H1 (cell line): ENCODE results near the gene R3HCC1L. TPM values are rescaled to one million over a fixed set of nuclear protein-coding genes. Genes with fewer than 3 reads are reported as not detected.
A peak's percentile ranks its signal among the peaks of the same experiment; 100 is the strongest.

ENCODE experiments used
- CTCF ChIA-PET: fragments of 300-600 bp; sonication (Branson Sonifier 250); formaldehyde crosslinking; loops from one replicate; lab custom pipeline; 2021; ENCODE audit not compliant: partially characterized antibody; lab: Charles Lee
- POLR2A ChIA-PET: fragments of 300-600 bp; sonication (Branson Sonifier 250); formaldehyde crosslinking; loops from one replicate; lab custom pipeline; 2021; ENCODE audit warnings: inconsistent platforms; ENCODE audit not compliant: partially characterized antibody; lab: Charles Lee
- DNase-seq, 2 experiments: peaks; one replicate each; pipeline versions ENCODE4 v3.0.0 to v3.0.0-alpha.2; 2010 to 2022; ENCODE audit warnings: low spot score in 2 of 2, low read depth in 1 of 2, mixed read lengths in 1 of 2
- FAIRE-seq: peaks from 2 replicates; lab custom pipeline; 2011; peaks lifted over from hg19 to GRCh38; lab: Jason Lieb, UNC
- H2AFZ ChIP-seq: 2 replicates; pipeline ENCODE4 v1.8.1; 2012; ENCODE audit warnings: low read length, inconsistent platforms
- H2AK5ac ChIP-seq: 2 replicates; pipeline ENCODE4 v1.6.1; 2013; ENCODE audit warnings: low read depth, low read length
- H2BK120ac ChIP-seq: replicated peaks from 2 replicates; pipeline ENCODE3; 2013; ENCODE audit warnings: low read depth, low read length, inconsistent platforms
- H2BK12ac ChIP-seq: 2 replicates; pipeline ENCODE4 v1.6.1; 2013; ENCODE audit warnings: low read depth, low read length
- H2BK15ac ChIP-seq: 2 replicates; pipeline ENCODE4 v1.6.1; 2013; ENCODE audit warnings: low read length
- H2BK20ac ChIP-seq: 2 replicates; pipeline ENCODE4 v1.6.1; 2013; ENCODE audit warnings: low read length
- H2BK5ac ChIP-seq: 2 replicates; pipeline ENCODE4 v1.6.1; 2013; ENCODE audit warnings: low read depth, low read length
- H3K14ac ChIP-seq: 2 replicates; pipeline ENCODE4 v1.6.1; 2013; ENCODE audit warnings: inconsistent platforms; ENCODE audit not compliant: insufficient read length
- H3K18ac ChIP-seq: 2 replicates; pipeline ENCODE4 v1.6.1; 2013; ENCODE audit warnings: low read length; ENCODE audit errors: extremely low read depth
- H3K23ac ChIP-seq: 2 replicates; pipeline ENCODE4 v1.6.1; 2013; ENCODE audit warnings: inconsistent platforms; ENCODE audit not compliant: insufficient read length
- H3K23me2 ChIP-seq: 2 replicates; pipeline ENCODE4 v1.6.1; 2013; ENCODE audit warnings: low read depth, low read length
- H3K27ac ChIP-seq: 2 replicates; pipeline ENCODE4 v1.6.1; 2011; ENCODE audit warnings: low read depth, low read length, inconsistent platforms
- H3K27me3 ChIP-seq, 4 experiments: replicated peaks in 1 of 4; 1 replicate in 1 of 4; 2 replicates in 3 of 4; pipeline versions ENCODE4 v1.6.1 to v1.8.1; 2011 to 2013; ENCODE audit warnings: low read length in 3 of 4, mild to moderate bottlenecking in 3 of 4, inconsistent platforms in 2 of 4, mixed read lengths in 2 of 4, moderate library complexity in 1 of 4; ENCODE audit not compliant: control insufficient read depth in 3 of 4, insufficient read depth in 3 of 4; ENCODE audit errors: extremely low read depth in 1 of 4
- H3K36me3 ChIP-seq, 4 experiments: 2 replicates each; pipeline versions ENCODE4 v1.6.1 to v1.8.1; 2011 to 2013; ENCODE audit warnings: mild to moderate bottlenecking in 4 of 4, low read length in 3 of 4, moderate library complexity in 2 of 4, control low read depth in 1 of 4, inconsistent platforms in 1 of 4; ENCODE audit not compliant: insufficient read depth in 4 of 4, control insufficient read depth in 2 of 4
- H3K4ac ChIP-seq: replicated peaks from 2 replicates; pipeline ENCODE3; 2013; ENCODE audit warnings: low read length, low read depth, mixed read lengths, inconsistent platforms; ENCODE audit not compliant: insufficient read length
- H3K4me1 ChIP-seq, 4 experiments: replicated peaks in 1 of 4; 1 replicate in 1 of 4; 2 replicates in 3 of 4; pipeline versions ENCODE4 v1.6.1 to v1.8.1; 2011 to 2013; ENCODE audit warnings: low read length in 3 of 4, inconsistent platforms in 2 of 4, mixed read lengths in 1 of 4; ENCODE audit not compliant: insufficient read depth in 4 of 4, control insufficient read depth in 3 of 4
- H3K4me2 ChIP-seq, 2 experiments: 2 replicates each; pipeline versions ENCODE4 v1.6.1 to v1.8.1; 2011 to 2013; ENCODE audit warnings: low read depth in 2 of 2, low read length in 2 of 2, control low read depth in 1 of 2, inconsistent platforms in 1 of 2, mild to moderate bottlenecking in 1 of 2; ENCODE audit not compliant: insufficient read depth in 1 of 2
- H3K4me3 ChIP-seq, 4 experiments: fragments of 200-600, 300-600 bp in 1 of 4; sonication (generic), shearing (Covaris generic), sonication (Bioruptor Twin) in 1 of 4; 2 replicates each; pipeline versions ENCODE4 v1.5.1 to v1.8.1; 2011 to 2016; ENCODE audit warnings: low read length in 4 of 4, low read depth in 3 of 4, control low read depth in 2 of 4, inconsistent platforms in 2 of 4, mild to moderate bottlenecking in 2 of 4, mixed read lengths in 1 of 4, moderate library complexity in 1 of 4; ENCODE audit not compliant: insufficient read depth in 2 of 4; ENCODE audit errors: extremely low read depth in 1 of 4
- H3K56ac ChIP-seq: replicated peaks from 2 replicates; pipeline ENCODE3; 2013; ENCODE audit warnings: low read depth, mild to moderate bottlenecking, mixed read lengths, low read length, inconsistent platforms; ENCODE audit not compliant: insufficient read length
- H3K79me1 ChIP-seq: 2 replicates; pipeline ENCODE4 v1.6.1; 2013; ENCODE audit warnings: low read depth, low read length, control low read depth
- H3K79me2 ChIP-seq, 2 experiments: 2 replicates each; pipeline versions ENCODE4 v1.6.1 to v1.8.1; 2012 to 2013; ENCODE audit warnings: low read length in 2 of 2, mild to moderate bottlenecking in 2 of 2, inconsistent platforms in 1 of 2; ENCODE audit not compliant: insufficient read depth in 2 of 2, control insufficient read depth in 1 of 2
- H3K9ac ChIP-seq, 4 experiments: replicated peaks in 1 of 4; 1 replicate in 1 of 4; 2 replicates in 3 of 4; pipeline versions ENCODE4 v1.6.1 to v1.8.1; 2011 to 2013; ENCODE audit warnings: low read depth in 3 of 4, low read length in 3 of 4, control low read depth in 2 of 4, mild to moderate bottlenecking in 2 of 4, moderate library complexity in 2 of 4, inconsistent platforms in 1 of 4; ENCODE audit errors: extremely low read depth in 1 of 4
- H3K9me3 ChIP-seq, 2 experiments: 2 replicates each; pipeline versions ENCODE4 v1.6.1 to v1.8.1; 2012 to 2013; ENCODE audit warnings: mild to moderate bottlenecking in 2 of 2, moderate library complexity in 2 of 2, control low read depth in 1 of 2, inconsistent platforms in 1 of 2, low read depth in 1 of 2, low read length in 1 of 2, mixed read lengths in 1 of 2; ENCODE audit not compliant: insufficient read depth in 2 of 2
- H4K20me1 ChIP-seq, 2 experiments: replicated peaks in 1 of 2; 2 replicates each; pipeline versions ENCODE3 to v1.8.1; 2011 to 2013; ENCODE audit warnings: inconsistent platforms in 2 of 2, low read length in 2 of 2, mild to moderate bottlenecking in 1 of 2; ENCODE audit not compliant: insufficient read depth in 2 of 2, control insufficient read depth in 1 of 2
- H4K5ac ChIP-seq: 2 replicates; pipeline ENCODE4 v1.6.1; 2013; ENCODE audit warnings: low read length, low read depth, mixed read lengths, inconsistent platforms; ENCODE audit not compliant: insufficient read length
- H4K8ac ChIP-seq: 2 replicates; pipeline ENCODE4 v1.8.0; 2013; ENCODE audit warnings: mild to moderate bottlenecking, moderate library complexity, low read length, inconsistent platforms; ENCODE audit not compliant: insufficient read depth; ENCODE audit errors: extremely low read depth
- H4K91ac ChIP-seq: replicated peaks from 2 replicates; pipeline ENCODE3; 2013; ENCODE audit warnings: low read length, mixed read lengths, inconsistent platforms; ENCODE audit not compliant: insufficient read length
- CBX5 ChIP-seq: fragments of 300-800, 300-1000 bp; sonication (generic); IDR thresholded peaks from 2 replicates; pipeline ENCODE4 v1.7.1; 2016; ENCODE audit warnings: antibody characterized with exemption, low read length, low read depth
- CTBP2 ChIP-seq: IDR thresholded peaks from 2 replicates; pipeline ENCODE4 v1.7.0; 2011; ENCODE audit warnings: borderline replicate concordance, mild to moderate bottlenecking, moderate library complexity, mixed read lengths, low read length; ENCODE audit not compliant: insufficient read depth, insufficient read length
- E2F6 ChIP-seq: IDR thresholded peaks from 2 replicates; pipeline ENCODE4 v1.6.1; 2012; ENCODE audit warnings: inconsistent platforms
- EGR1 ChIP-seq: IDR thresholded peaks from 2 replicates; pipeline ENCODE4 v1.6.1; 2011; ENCODE audit warnings: low read depth, low read length, borderline replicate concordance
- JUND ChIP-seq: IDR thresholded peaks from 2 replicates; pipeline ENCODE4 v1.6.1; 2011; ENCODE audit warnings: mild to moderate bottlenecking, improper control_type of control experiment, low read length
- KDM1A ChIP-seq: fragments of 200-600, 300-600 bp; sonication (generic); IDR thresholded peaks from 2 replicates; pipeline ENCODE4 v1.7.1; 2016; ENCODE audit warnings: mild to moderate bottlenecking, low read length, borderline replicate concordance
- KDM4A ChIP-seq: IDR thresholded peaks from one replicate; pipeline ENCODE4 v1.7.1; 2012; ENCODE audit warnings: low read depth, mild to moderate bottlenecking, moderate library complexity, low read length, inconsistent platforms; ENCODE audit not compliant: severe bottlenecking
- KDM5A ChIP-seq: fragments of 200-600 bp; IDR thresholded peaks from 2 replicates; pipeline ENCODE4 v1.7.1; 2012; ENCODE audit warnings: mild to moderate bottlenecking, low read length, inconsistent platforms, mixed read lengths
- MAFK ChIP-seq: IDR thresholded peaks from 2 replicates; pipeline ENCODE4 v1.6.1; 2012; ENCODE audit warnings: low read depth, mild to moderate bottlenecking, improper control_type of control experiment, low read length
- NANOG ChIP-seq: IDR thresholded peaks from 2 replicates; pipeline ENCODE4 v1.6.1; 2011; ENCODE audit warnings: low read length, low read depth, mild to moderate bottlenecking, inconsistent platforms; ENCODE audit not compliant: insufficient read depth, poor library complexity, severe bottlenecking
- POU5F1 ChIP-seq: IDR thresholded peaks from 2 replicates; pipeline ENCODE4 v1.6.1; 2011; ENCODE audit warnings: low read depth, mild to moderate bottlenecking, low read length, moderate library complexity
- SP1 ChIP-seq: IDR thresholded peaks from 2 replicates; pipeline ENCODE4 v1.6.1; 2011; ENCODE audit warnings: low read depth, low read length
- TAF1 ChIP-seq: IDR thresholded peaks from 2 replicates; pipeline ENCODE4 v1.6.1; 2011; ENCODE audit warnings: mild to moderate bottlenecking, low read depth, low read length
- ZNF274 ChIP-seq: IDR thresholded peaks from 2 replicates; pipeline ENCODE4 v1.7.0; 2012; ENCODE audit warnings: low read length, borderline replicate concordance; ENCODE audit errors: extremely low read depth
- WGBS, 2 experiments: shearing (Covaris generic) in 1 of 2; methylation state at CpG; one replicate each; pipeline versions ENCODE4 v1.1.6 to v1.1.7; 2013 to 2015; ENCODE audit warnings: low lambda C conversion rate in 2 of 2, mixed read lengths in 2 of 2, inconsistent platforms in 1 of 2, low coverage in 1 of 2, missing lambda C conversion rate in 1 of 2; ENCODE audit not compliant: insufficient replicate concordance in 2 of 2, insufficient coverage in 1 of 2, insufficient read length in 1 of 2; ENCODE audit errors: extremely low coverage in 1 of 2, missing lambda C conversion rate in 1 of 2; 5-methylcytosine and 5-hydroxymethylcytosine counted together
- polyA plus RNA-seq, 7 experiments: library from polyadenylated mRNA; depleted of rRNA in 3 of 7; stranded (reverse) in 5 of 7; unstranded in 2 of 7; fragments of >200 nt in 5 of 7; fragments of 200-250 nt in 2 of 7; gene quantifications; 1 replicate in 5 of 7; 2 replicates in 1 of 7; 4 replicates in 1 of 7; pipeline versions ENCODE4 v1.2.1 to v1.2.3, GENCODE V29; 2011 to 2013; ENCODE audit warnings: missing spikeins in 2 of 7, mixed read lengths in 2 of 7
- total RNA-seq: library from RNA; stranded (reverse); fragmentation: NEBNext Ultra II Directional; extraction: Animal tissue kit (Norgen Biotek cat#: 25700); gene quantifications from 2 replicates; pipeline ENCODE4 v1.2.1, GENCODE V29; 2021

The R3HCC1L gene
- total and polyA plus RNA-seq, 2 of the 8 experiments (the other 6 are each of a cell fraction or from before 2014, with no cell fraction given) = 6.9 to 13.9 TPM

GRCh38 chr10:98270786-98271185 is 136.3 kb downstream of the R3HCC1L start:
- CTCF ChIA-PET = interaction anchor here (0.8 to 3.8 kb wide), 6 partner anchors 8 to 99 kb away, joined by 3 to 24 read pairs (median 7); no protein-coding TSS in a partner anchor
- POLR2A ChIA-PET = no interaction called here
- H2BK20ac ChIP-seq = no peak overlapping the region
- no peak overlapping the region for H3K18ac ChIP-seq
- DNase-seq = no peak
- H4K20me1 ChIP-seq = no peaks in the 10 kb centered on the region
- H3K14ac ChIP-seq = no peak overlapping the region
- no peak overlapping the region for H3K27ac ChIP-seq
- 86% methylated on average over 2 of the region's 2 CpGs; no CpG with 5 or more reads in 1 of the 2 experiments for WGBS, 2 experiments
- no peak overlapping the region for H2AFZ ChIP-seq
- peak overlapping the region; percentile 62; the same call in 1 of the 2 replicates for H2BK12ac ChIP-seq
- H3K4me3 ChIP-seq = no peak overlapping the region
- H3K23ac ChIP-seq = no peak overlapping the region
- no peak overlapping the region for H2BK5ac ChIP-seq
- H3K9me3 ChIP-seq = no peaks in the 10 kb centered on the region
- no peak overlapping the region for H4K5ac ChIP-seq
- H4K91ac ChIP-seq = peak overlapping the region; percentile 40
- H3K79me2 ChIP-seq = no peaks in the 10 kb centered on the region
- peaks cover 0 to 12% (median 5%) of the 10 kb centered on the region in 4 experiments; a peak in 4 of 7 replicates for H3K27me3 ChIP-seq
- H3K36me3 ChIP-seq = no peaks in the 10 kb centered on the region
- H4K8ac ChIP-seq = no peak overlapping the region
- no peak overlapping the region for H3K4ac ChIP-seq
- H3K4me1 ChIP-seq = peaks cover 0 to 16% (median 9%) of the 10 kb centered on the region in 4 experiments; a peak in 6 of 7 replicates
- no peak overlapping the region for H3K56ac ChIP-seq
- H2BK15ac ChIP-seq = no peak overlapping the region
- FAIRE-seq = no peak
- H2AK5ac ChIP-seq = no peak overlapping the region
- no peak overlapping the region for H3K9ac ChIP-seq
- H3K79me1 ChIP-seq = no peaks in the 10 kb centered on the region
- H3K4me2 ChIP-seq = no peak overlapping the region; a peak in 1 of 4 replicates
- peaks cover 2% of the 10 kb centered on the region; the same call in 1 of the 2 replicates for H3K23me2 ChIP-seq
- H2BK120ac ChIP-seq = no peak overlapping the region
- no peak for TF ChIP-seq NANOG
- no peak for TF ChIP-seq E2F6
- no peak for TF ChIP-seq KDM1A
- no peak for TF ChIP-seq JUND
- TF ChIP-seq CTBP2 = no peak
- no peak for TF ChIP-seq POU5F1
- no peak for TF ChIP-seq EGR1
- TF ChIP-seq SP1 = no peak
- TF ChIP-seq ZNF274 = no peak
- no peak for TF ChIP-seq KDM5A
- TF ChIP-seq CBX5 = no peak
- TF ChIP-seq TAF1 = no peak
- TF ChIP-seq MAFK = no peak
- TF ChIP-seq KDM4A = no peak
